HG02981 (cell line): ENCODE results near the gene PRM2.

ENCODE experiments used
- ATAC-seq: cut with Tn5 transposase; IDR thresholded peaks from one replicate; pipeline ENCODE4 v1.9.1; 2021; ENCODE audit warnings: mild to moderate bottlenecking, moderate library complexity; ENCODE audit not compliant: unreplicated experiment

The PRM2 gene

GRCh38 chr16:11250786-11251524, 25.3 kb downstream of the PRM2 start:
- no peak for ATAC-seq

- ATAC-seq = no peak
Observed at GRCh38 chr16:11250091-11250785, 26.0 kb downstream of the PRM2 start.

- ATAC-seq = no peak
Observed at GRCh38 chr16:11249233-11250061, 26.8 kb downstream of the PRM2 start.

GRCh38 chr16:11248133-11248532, 28.1 kb downstream of the PRM2 start:
- no peak for ATAC-seq

GRCh38 chr16:11245988-11246387, 30.3 kb downstream of the PRM2 start:
- no peak for ATAC-seq

GRCh38 chr16:11245222-11245737, 31.0 kb downstream of the PRM2 start:
- ATAC-seq = no peak

GRCh38 chr16:11242658-11243057, 33.6 kb downstream of the PRM2 start:
- ATAC-seq = no peak

GRCh38 chr16:11241480-11242204, 34.6 kb downstream of the PRM2 start:
- ATAC-seq = no peak

- ATAC-seq = no peak
Observed at GRCh38 chr16:11240636-11241473, 35.4 kb downstream of the PRM2 start.

- no peak for ATAC-seq
Observed at GRCh38 chr16:11239644-11240632, 36.3 kb downstream of the PRM2 start.

GRCh38 chr16:11238272-11239202, 37.7 kb downstream of the PRM2 start:
- no peak for ATAC-seq

GRCh38 chr16:11236461-11237254, 39.6 kb downstream of the PRM2 start:
- no peak for ATAC-seq

GRCh38 chr16:11235703-11235991, 40.6 kb downstream of the PRM2 start:
- no peak for ATAC-seq

GRCh38 chr16:11234884-11235702, 41.2 kb downstream of the PRM2 start:
- no peak for ATAC-seq

GRCh38 chr16:11233727-11234376, 42.4 kb downstream of the PRM2 start:
- ATAC-seq = no peak
